Mammary microvascular endothelial cell (primary cell): ENCODE measurements around the gene ZFP69B. TPM values are rescaled to one million over a fixed set of nuclear protein-coding genes. Genes with fewer than 3 reads are reported as not detected.

Source experiments
- total RNA-seq: library from RNA; depleted of rRNA; stranded (reverse); fragments of >200 nt; gene quantifications from 2 replicates; pipeline ENCODE4 v1.2.3, GENCODE V29; 2015

Gene ZFP69B
- total RNA-seq = 3.9 and 4.7 TPM in 2 replicates

DNA sequence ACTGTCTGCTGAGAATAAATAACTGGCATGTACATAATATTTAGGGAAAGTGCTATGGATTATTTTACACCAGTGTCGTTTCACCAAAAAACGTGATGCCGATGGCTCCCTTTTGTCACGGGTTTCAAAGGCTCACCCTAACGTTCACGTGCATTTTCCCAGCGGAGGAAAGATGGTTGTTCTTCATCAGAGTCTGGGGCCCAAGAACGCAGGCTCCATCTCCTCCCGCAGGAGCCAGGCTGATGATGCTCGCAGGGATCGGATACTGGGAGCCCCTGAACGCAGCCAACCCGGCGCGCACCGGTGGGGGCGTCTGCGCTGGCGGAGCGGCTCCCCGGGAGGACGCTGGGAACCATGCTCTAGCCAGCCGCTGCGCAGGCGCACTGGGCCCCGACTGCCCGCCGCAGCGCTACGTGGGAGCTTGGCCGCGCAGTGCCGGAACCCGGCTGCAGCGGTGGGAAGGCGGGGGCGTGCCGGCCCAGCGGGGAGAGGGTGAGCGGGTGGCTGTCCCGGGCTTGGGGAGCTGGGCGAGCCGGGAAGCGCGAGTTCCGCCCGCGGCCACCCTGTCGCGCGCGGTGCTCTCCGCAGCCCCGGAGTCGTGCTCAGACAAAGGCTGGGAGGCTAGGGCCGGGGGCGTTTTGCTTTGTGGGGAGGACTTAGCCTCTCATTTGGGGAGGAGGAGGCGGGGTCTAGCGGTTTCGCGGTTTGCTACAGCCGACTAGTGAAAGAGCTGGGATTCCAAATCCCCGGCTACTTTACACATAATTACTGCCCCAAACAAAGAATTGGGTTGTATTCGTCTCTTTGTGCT, at the start of gene ZFP69B:
ZFP69B (plus strand) TSS at position 793 of the 811 bp plus-strand sequence. CDS start 486 bp downstream, outside the sequence.

GRCh38 chr1:40476924-40477677, 26.8 kb downstream of the ZFP69B start, which contains the start of gene ZFP69:
ZFP69 (plus strand) TSS chr1:40477290; CDS start chr1:40479362, 2,072 bp downstream.

GRCh38 chr1:40508375-40509341, 58.4 kb downstream of the ZFP69B start, which contains the start of gene EXO5:
EXO5 (plus strand) TSS chr1:40508767; CDS start chr1:40514545, 5,778 bp downstream.

Other genes with a start within 250 kb of the ZFP69B start
- not detected in 2 replicates for gene TMCO2, start 202.5 kb upstream of the ZFP69B start, total RNA-seq
- 42.9 and 43.0 TPM in 2 replicates for gene ZMPSTE24, start 192.2 kb upstream of the ZFP69B start, total RNA-seq
- 0.10 TPM in 1 of 2 replicates, not detected in the other for gene COL9A2, start 133.2 kb upstream of the ZFP69B start, total RNA-seq
- 9.5 and 11.2 TPM in 2 replicates for gene SMAP2, start 76.7 kb upstream of the ZFP69B start, total RNA-seq
- 2.1 and 2.4 TPM in 2 replicates for gene ZFP69, start 26.8 kb downstream of the ZFP69B start, total RNA-seq
- gene EXO5, start 58.3 kb downstream of the ZFP69B start, total RNA-seq = 16.3 and 17.6 TPM in 2 replicates
- 2.6 and 3.8 TPM in 2 replicates for gene ZNF684, start 81.2 kb downstream of the ZFP69B start, total RNA-seq
- 0.10 and 0.20 TPM in 2 replicates for gene RIMS3, start 215.2 kb downstream of the ZFP69B start, total RNA-seq
- gene NFYC, start 241.2 kb downstream of the ZFP69B start, total RNA-seq = 33.9 and 36.6 TPM in 2 replicates